ENCODE results near the gene SND1.

The SND1 gene

DNA sequence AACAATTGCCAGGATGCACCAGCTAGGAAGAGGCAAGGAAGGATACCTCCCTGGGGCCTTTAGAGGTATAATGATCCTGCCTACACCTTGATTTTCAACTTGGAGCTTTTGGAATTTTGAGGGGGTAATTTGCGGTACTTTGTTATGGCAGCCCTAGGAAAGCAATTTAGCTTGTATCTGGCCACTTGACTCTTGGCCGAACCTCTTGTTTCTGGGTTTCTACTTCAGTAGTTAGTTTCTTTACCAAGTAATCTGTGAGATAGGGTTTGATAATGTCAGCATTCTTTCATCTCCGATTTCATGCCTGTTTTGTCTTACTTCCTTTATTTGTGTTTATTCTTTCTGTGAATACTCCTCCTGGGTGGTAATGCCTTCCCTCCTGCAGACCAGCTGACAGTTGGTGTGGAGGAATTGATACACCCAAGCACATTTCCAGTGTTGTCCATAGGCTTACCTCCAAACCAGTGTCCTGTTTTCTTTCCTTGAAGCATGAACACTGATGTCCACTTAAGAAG is 163.7 kb downstream of the SND1 start:
- no peaks in the 10 kb centered on the region for H3K9me3 ChIP-seq (ENCODE audit: control insufficient read depth, low read length)
- H4K91ac ChIP-seq (ENCODE audit: low read length): no peak overlapping the region
- no peak overlapping the region for H2BK120ac ChIP-seq (ENCODE audit: low read depth, low read length)
- WGBS: 100% methylated on average over 2 of the region's 3 CpGs
- H3K36me3 ChIP-seq (ENCODE audit: control insufficient read depth in 1 of 2, insufficient read depth in 2 of 2, low read depth in 1 of 2, low read length in 2 of 2): peaks cover 0 to 3% of the 10 kb centered on the region in 2 experiments
- no peak overlapping the region for H3K23ac ChIP-seq (ENCODE audit: low read length in 2 of 2)
- peaks cover 28% of the 10 kb centered on the region for H3K79me1 ChIP-seq (replicated peaks; ENCODE audit: low read length, poor library complexity, severe bottlenecking)
- H3K14ac ChIP-seq (ENCODE audit: low read length in 2 of 2): no peak overlapping the region
- no peak overlapping the region for H3K18ac ChIP-seq (ENCODE audit: low read depth in 1 of 2, low read length in 2 of 2)
- H2AK5ac ChIP-seq (ENCODE audit: low read length, severe bottlenecking): no peak overlapping the region
- H3K27ac ChIP-seq (ENCODE audit: low read length, poor library complexity, severe bottlenecking): peak overlapping the region; percentile 1
- no peak for DNase-seq
- H2AFZ ChIP-seq (ENCODE audit: low read depth, low read length): no peak overlapping the region
- no peak overlapping the region for H2BK15ac ChIP-seq (ENCODE audit: low read depth, poor library complexity, severe bottlenecking)
- H3K27me3 ChIP-seq (ENCODE audit: control insufficient read depth in 1 of 2, insufficient read depth in 1 of 2, low read length in 2 of 2): no peaks in the 10 kb centered on the region
- H3K9ac ChIP-seq (ENCODE audit: low read length): no peak overlapping the region
- no peak overlapping the region for H3K4ac ChIP-seq (ENCODE audit: low read depth in 1 of 2, low read length in 2 of 2)
- H3K4me3 ChIP-seq (ENCODE audit: insufficient read depth in 1 of 2, low read depth in 1 of 2, low read length in 2 of 2): no peak overlapping the region
- peaks cover 12% of the 10 kb centered on the region for H3K4me1 ChIP-seq (ENCODE audit: control insufficient read depth, insufficient read depth, low read depth, low read length)
- no peak overlapping the region for H3K4me2 ChIP-seq (ENCODE audit: low read length, poor library complexity, severe bottlenecking)
- no peak overlapping the region for H4K8ac ChIP-seq (ENCODE audit: low read length)
- no peak overlapping the region for H2BK5ac ChIP-seq (ENCODE audit: low read depth, low read length, poor library complexity, severe bottlenecking)
- no peak overlapping the region for H2BK12ac ChIP-seq (ENCODE audit: low read length in 2 of 2)

DNA sequence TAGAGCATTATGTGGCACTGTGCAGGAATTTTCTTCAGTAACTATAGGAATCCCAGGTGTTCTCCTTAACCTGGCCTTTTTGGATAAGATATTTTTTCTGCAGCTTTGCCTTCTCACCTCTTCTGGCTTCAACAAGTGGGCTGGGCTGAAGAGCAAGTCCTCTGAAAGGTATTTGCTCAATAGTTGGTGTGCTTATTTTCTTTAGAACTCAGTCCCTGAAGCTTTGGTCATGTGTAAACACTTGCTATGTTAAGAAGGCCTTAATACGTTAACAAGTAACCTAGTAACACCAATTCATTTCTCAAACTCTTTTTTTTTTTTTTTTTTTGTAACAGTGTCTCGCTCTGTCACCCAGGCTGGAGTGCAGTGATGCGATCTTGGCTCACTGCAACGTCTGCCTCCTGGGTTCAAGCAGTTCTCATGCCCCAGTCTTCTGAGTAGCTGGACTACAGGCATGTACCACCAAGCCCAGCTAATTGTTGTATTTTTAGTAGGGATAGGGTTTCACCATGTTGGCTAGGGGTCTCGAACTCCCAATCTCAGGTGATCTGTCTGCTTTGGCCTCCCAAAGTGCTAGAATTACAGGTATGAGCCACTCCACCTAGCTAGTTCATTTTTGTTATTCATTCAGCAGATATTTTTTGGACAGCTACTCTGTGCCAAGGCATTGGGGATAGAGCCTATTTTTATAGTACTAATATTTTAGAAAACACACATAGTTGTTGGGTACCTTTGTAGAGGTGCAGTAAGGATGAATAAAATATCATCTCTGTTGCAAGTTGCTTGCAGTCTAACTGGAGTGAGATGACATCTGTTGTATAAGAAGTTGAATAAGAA is 164.6 kb downstream of the SND1 start:
- WGBS: 99% methylated on average over 5 of the region's 5 CpGs
- H3K4ac ChIP-seq (ENCODE audit: low read depth in 1 of 2, low read length in 2 of 2): no peak overlapping the region
- no peak overlapping the region for H3K4me3 ChIP-seq (ENCODE audit: insufficient read depth in 1 of 2, low read depth in 1 of 2, low read length in 2 of 2)
- no peak overlapping the region for H2BK12ac ChIP-seq (ENCODE audit: low read length in 2 of 2)
- H3K27me3 ChIP-seq (ENCODE audit: control insufficient read depth in 1 of 2, insufficient read depth in 1 of 2, low read length in 2 of 2): no peaks in the 10 kb centered on the region
- peaks cover 0 to 3% of the 10 kb centered on the region in 2 experiments for H3K36me3 ChIP-seq (ENCODE audit: control insufficient read depth in 1 of 2, insufficient read depth in 2 of 2, low read depth in 1 of 2, low read length in 2 of 2)
- H4K91ac ChIP-seq (ENCODE audit: low read length): no peak overlapping the region
- no peak overlapping the region for H3K4me2 ChIP-seq (ENCODE audit: low read length, poor library complexity, severe bottlenecking)
- no peak for DNase-seq
- H4K8ac ChIP-seq (ENCODE audit: low read length): no peak overlapping the region
- no peak overlapping the region for H3K14ac ChIP-seq (ENCODE audit: low read length in 2 of 2)
- no peak overlapping the region for H3K23ac ChIP-seq (ENCODE audit: low read length in 2 of 2)
- no peak overlapping the region for H2BK15ac ChIP-seq (ENCODE audit: low read depth, poor library complexity, severe bottlenecking)
- no peak overlapping the region for H2AK5ac ChIP-seq (ENCODE audit: low read length, severe bottlenecking)
- no peak overlapping the region for H2BK120ac ChIP-seq (ENCODE audit: low read depth, low read length)
- no peak overlapping the region for H2BK5ac ChIP-seq (ENCODE audit: low read depth, low read length, poor library complexity, severe bottlenecking)
- H3K4me1 ChIP-seq (ENCODE audit: control insufficient read depth, insufficient read depth, low read depth, low read length): peaks cover 13% of the 10 kb centered on the region
- H3K27ac ChIP-seq (ENCODE audit: low read length, poor library complexity, severe bottlenecking): peak overlapping the region; percentile 33
- H3K18ac ChIP-seq (ENCODE audit: low read depth in 1 of 2, low read length in 2 of 2): no peak overlapping the region
- no peaks in the 10 kb centered on the region for H3K9me3 ChIP-seq (ENCODE audit: control insufficient read depth, low read length)
- peaks cover 25% of the 10 kb centered on the region for H3K79me1 ChIP-seq (replicated peaks; ENCODE audit: low read length, poor library complexity, severe bottlenecking)
- H3K9ac ChIP-seq (ENCODE audit: low read length): no peak overlapping the region
- no peak overlapping the region for H2AFZ ChIP-seq (ENCODE audit: low read depth, low read length)

DNA sequence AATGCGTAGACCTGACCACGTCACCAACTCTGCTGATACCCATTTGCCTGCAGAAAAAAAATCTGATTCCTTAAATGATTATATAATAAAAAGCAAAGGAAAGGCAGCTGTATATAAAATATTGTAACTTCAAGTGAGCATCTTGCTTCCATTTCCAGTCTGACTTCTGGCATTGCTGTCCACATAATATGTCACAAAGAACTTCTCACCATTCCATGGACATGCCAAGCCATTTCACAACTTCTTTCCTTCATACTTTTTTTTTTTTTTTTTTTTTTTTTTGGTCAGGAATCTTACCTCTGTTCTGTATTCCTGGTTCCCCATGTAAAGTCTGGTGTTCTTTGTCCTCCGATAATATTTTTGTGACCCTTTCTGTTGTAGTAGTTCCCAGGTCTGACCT is 165.5 kb downstream of the SND1 start:
- Histone ChIP-seq H3K14ac (ENCODE audit: low read length in 2 of 2) (no peak overlapping the region), H2AK5ac (ENCODE audit: low read length, severe bottlenecking) (no peak overlapping the region), H4K91ac (ENCODE audit: low read length) (no peak overlapping the region), H4K8ac (ENCODE audit: low read length) (no peak overlapping the region), H3K23ac (ENCODE audit: low read length in 2 of 2) (no peak overlapping the region), H2BK12ac (ENCODE audit: low read length in 2 of 2) (no peak overlapping the region), H3K18ac (ENCODE audit: low read depth in 1 of 2, low read length in 2 of 2) (no peak overlapping the region), H3K36me3 (ENCODE audit: control insufficient read depth in 1 of 2, insufficient read depth in 2 of 2, low read depth in 1 of 2, low read length in 2 of 2) (peaks cover 0 to 3% of the 10 kb centered on the region in 2 experiments), H3K9ac (ENCODE audit: low read length) (no peak overlapping the region), H2BK120ac (ENCODE audit: low read depth, low read length) (no peak overlapping the region), H2AFZ (ENCODE audit: low read depth, low read length) (no peak overlapping the region), H2BK5ac (ENCODE audit: low read depth, low read length, poor library complexity, severe bottlenecking) (no peak overlapping the region), H3K27me3 (ENCODE audit: control insufficient read depth in 1 of 2, insufficient read depth in 1 of 2, low read length in 2 of 2) (no peaks in the 10 kb centered on the region), H3K4me2 (ENCODE audit: low read length, poor library complexity, severe bottlenecking) (no peak overlapping the region), H3K27ac (ENCODE audit: low read length, poor library complexity, severe bottlenecking) (no peak overlapping the region), H3K9me3 (ENCODE audit: control insufficient read depth, low read length) (no peaks in the 10 kb centered on the region), H2BK15ac (ENCODE audit: low read depth, poor library complexity, severe bottlenecking) (no peak overlapping the region), H3K4me1 (ENCODE audit: control insufficient read depth, insufficient read depth, low read depth, low read length) (peaks cover 13% of the 10 kb centered on the region), H3K79me1 (replicated peaks; ENCODE audit: low read length, poor library complexity, severe bottlenecking) (peaks cover 21% of the 10 kb centered on the region), H3K4me3 (ENCODE audit: insufficient read depth in 1 of 2, low read depth in 1 of 2, low read length in 2 of 2) (no peak overlapping the region), H3K4ac (ENCODE audit: low read depth in 1 of 2, low read length in 2 of 2) (no peak overlapping the region)
- no peak for DNase-seq
- 100% methylated on average over 1 of the region's 3 CpGs for WGBS

DNA sequence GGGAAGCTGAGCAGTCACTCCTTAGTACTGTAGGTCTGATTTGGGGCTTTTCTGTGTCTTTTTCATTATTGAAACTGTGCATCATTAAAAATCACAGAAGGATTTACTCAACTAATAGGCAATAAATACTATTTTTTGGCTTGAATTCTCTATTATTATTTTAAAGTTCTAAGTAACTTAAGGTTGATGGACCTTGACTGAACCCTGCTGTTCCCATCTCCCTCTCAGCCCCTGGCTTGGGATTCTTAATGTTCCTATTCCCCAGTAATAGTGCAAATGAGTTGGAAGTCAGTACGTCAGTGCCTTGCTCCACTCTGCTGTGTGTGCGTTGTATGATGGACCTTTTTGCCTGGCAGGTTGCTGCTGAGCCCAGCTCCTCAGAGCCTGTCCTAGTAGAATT is 166.3 kb downstream of the SND1 start:
- no peak overlapping the region for H2AFZ ChIP-seq (ENCODE audit: low read depth, low read length)
- WGBS: 100% methylated on average over 2 of the region's 2 CpGs
- no peak overlapping the region for H3K18ac ChIP-seq (ENCODE audit: low read depth in 1 of 2, low read length in 2 of 2)
- no peak overlapping the region for H3K14ac ChIP-seq (ENCODE audit: low read length in 2 of 2)
- H2BK5ac ChIP-seq (ENCODE audit: low read depth, low read length, poor library complexity, severe bottlenecking): no peak overlapping the region
- H2BK15ac ChIP-seq (ENCODE audit: low read depth, poor library complexity, severe bottlenecking): no peak overlapping the region
- no peak overlapping the region for H4K91ac ChIP-seq (ENCODE audit: low read length)
- no peak overlapping the region for H2BK12ac ChIP-seq (ENCODE audit: low read length in 2 of 2)
- no peak overlapping the region for H3K27ac ChIP-seq (ENCODE audit: low read length, poor library complexity, severe bottlenecking)
- H3K4ac ChIP-seq (ENCODE audit: low read depth in 1 of 2, low read length in 2 of 2): no peak overlapping the region
- no peaks in the 10 kb centered on the region for H3K27me3 ChIP-seq (ENCODE audit: control insufficient read depth in 1 of 2, insufficient read depth in 1 of 2, low read length in 2 of 2)
- no peak overlapping the region for H3K23ac ChIP-seq (ENCODE audit: low read length in 2 of 2)
- H2AK5ac ChIP-seq (ENCODE audit: low read length, severe bottlenecking): no peak overlapping the region
- H3K4me3 ChIP-seq (ENCODE audit: insufficient read depth in 1 of 2, low read depth in 1 of 2, low read length in 2 of 2): no peak overlapping the region
- H3K9ac ChIP-seq (ENCODE audit: low read length): no peak overlapping the region
- H3K9me3 ChIP-seq (ENCODE audit: control insufficient read depth, low read length): no peaks in the 10 kb centered on the region
- H3K79me1 ChIP-seq (replicated peaks; ENCODE audit: low read length, poor library complexity, severe bottlenecking): peaks cover 21% of the 10 kb centered on the region
- H3K4me1 ChIP-seq (ENCODE audit: control insufficient read depth, insufficient read depth, low read depth, low read length): peaks cover 13% of the 10 kb centered on the region
- H2BK120ac ChIP-seq (ENCODE audit: low read depth, low read length): no peak overlapping the region
- no peak overlapping the region for H4K8ac ChIP-seq (ENCODE audit: low read length)
- no peak for DNase-seq
- H3K36me3 ChIP-seq (ENCODE audit: control insufficient read depth in 1 of 2, insufficient read depth in 2 of 2, low read depth in 1 of 2, low read length in 2 of 2): peaks cover 0 to 3% of the 10 kb centered on the region in 2 experiments
- H3K4me2 ChIP-seq (ENCODE audit: low read length, poor library complexity, severe bottlenecking): no peak overlapping the region
